ENCODE data around the gene DBN1.
A peak's percentile ranks its signal among the peaks of the same experiment; 100 is the strongest.

The DBN1 gene

GRCh38 chr5:177507165-177507564 is 33.7 kb upstream of the DBN1 start:
- Histone ChIP-seq H3K9me3 (no peaks in the 10 kb centered on the region), H3K27me3 (no peaks in the 10 kb centered on the region), H3K4me3 (ENCODE audit: low read depth, low read length) (no peak overlapping the region), H3K4me1 (peaks cover 12% of the 10 kb centered on the region), H3K36me3 (peaks cover 22% of the 10 kb centered on the region)
- no peak for DNase-seq
- peak; percentile 38 for TF ChIP-seq CTCF (IDR thresholded peaks at IDR 0.05; ENCODE audit: low read depth, low read length)

- no peak for TF ChIP-seq CTCF (IDR thresholded peaks at IDR 0.05; ENCODE audit: low read depth, low read length)
- Histone ChIP-seq H3K36me3 (peaks cover 1% of the 10 kb centered on the region), H3K4me1 (peaks cover 20% of the 10 kb centered on the region), H3K9me3 (no peaks in the 10 kb centered on the region), H3K27me3 (no peaks in the 10 kb centered on the region), H3K4me3 (ENCODE audit: low read depth, low read length) (no peak overlapping the region)
- no peak for DNase-seq
Measured at GRCh38 chr5:177505075-177505474, 31.6 kb upstream of the DBN1 start.

- Histone ChIP-seq H3K4me1 (peaks cover 16% of the 10 kb centered on the region), H3K27me3 (no peaks in the 10 kb centered on the region), H3K9me3 (no peaks in the 10 kb centered on the region), H3K4me3 (ENCODE audit: low read depth, low read length) (no peak overlapping the region), H3K36me3 (no peaks in the 10 kb centered on the region)
- DNase-seq: no peak
- no peak for TF ChIP-seq CTCF (IDR thresholded peaks at IDR 0.05; ENCODE audit: low read depth, low read length)
Measured at GRCh38 chr5:177504086-177505056, 30.9 kb upstream of the DBN1 start.

- no peak for TF ChIP-seq CTCF (IDR thresholded peaks at IDR 0.05; ENCODE audit: low read depth, low read length)
- Histone ChIP-seq H3K4me1 (peaks cover 19% of the 10 kb centered on the region), H3K4me3 (ENCODE audit: low read depth, low read length) (no peak overlapping the region), H3K9me3 (no peaks in the 10 kb centered on the region), H3K36me3 (no peaks in the 10 kb centered on the region), H3K27me3 (no peaks in the 10 kb centered on the region)
- DNase-seq: no peak
Measured at GRCh38 chr5:177503351-177504085, 30.1 kb upstream of the DBN1 start.

GRCh38 chr5:177502886-177503285 is 29.5 kb upstream of the DBN1 start:
- H3K27me3 ChIP-seq: no peaks in the 10 kb centered on the region
- no peak for TF ChIP-seq CTCF (IDR thresholded peaks at IDR 0.05; ENCODE audit: low read depth, low read length)
- H3K36me3 ChIP-seq: no peaks in the 10 kb centered on the region
- no peaks in the 10 kb centered on the region for H3K9me3 ChIP-seq
- DNase-seq: no peak
- H3K4me3 ChIP-seq (ENCODE audit: low read depth, low read length): no peak overlapping the region
- H3K4me1 ChIP-seq: peaks cover 24% of the 10 kb centered on the region

Data from BE2C (cell line).